SJSA1 (cell line): ENCODE data around the gene CACNB2. TPM values are rescaled to one million over a fixed set of nuclear protein-coding genes. Genes with fewer than 3 reads are reported as not detected.

Experiments
- DNase-seq, 2 experiments: peaks; one replicate each; pipeline ENCODE4 v3.0.0-alpha.2; 2015 to 2020; ENCODE audit warnings: low spot score in 2 of 2, low read depth in 1 of 2
- H3K27ac ChIP-seq: fragments of 250-450 bp; sonication (Bioruptor Pico); 2 replicates; pipeline ENCODE4 v1.5.1; 2020; ENCODE audit warnings: mild to moderate bottlenecking, moderate library complexity
- H3K27me3 ChIP-seq: fragments of 250-450 bp; sonication (Bioruptor Pico); replicated peaks from 2 replicates; pipeline ENCODE4 v1.5.1; 2020; ENCODE audit warnings: mild to moderate bottlenecking, moderate library complexity
- H3K36me3 ChIP-seq: fragments of 250-450 bp; sonication (Bioruptor Pico); 2 replicates; pipeline ENCODE4 v1.5.1; 2020; ENCODE audit warnings: mild to moderate bottlenecking
- H3K4me1 ChIP-seq: fragments of 250-450 bp; sonication (Bioruptor Pico); replicated peaks from 2 replicates; pipeline ENCODE4 v1.6.1; 2021; ENCODE audit warnings: mild to moderate bottlenecking
- H3K4me3 ChIP-seq: fragments of 250-450 bp; sonication (Bioruptor Pico); 2 replicates; pipeline ENCODE4 v1.5.1; 2020; ENCODE audit warnings: mild to moderate bottlenecking
- H3K9me3 ChIP-seq: fragments of 250-450 bp; sonication (Bioruptor Pico); replicated peaks from 2 replicates; pipeline ENCODE4 v1.5.1; 2020; ENCODE audit warnings: mild to moderate bottlenecking
- total RNA-seq: library from RNA; depleted of rRNA; stranded (reverse); fragments of >200 nt; shearing (Covaris generic); gene quantifications from 2 replicates; pipeline ENCODE4 v1.2.3, GENCODE V29; 2014

The CACNB2 gene
- total RNA-seq, 1 experiment from 2014 or later, result not detected

- no peaks in the 10 kb centered on the region for H3K27me3 ChIP-seq
- H3K4me3 ChIP-seq, result no peak overlapping the region
- no peaks in the 10 kb centered on the region for H3K9me3 ChIP-seq
- no peak overlapping the region for H3K27ac ChIP-seq
- no peaks in the 10 kb centered on the region for H3K4me1 ChIP-seq
- DNase-seq, result no peak
- no peaks in the 10 kb centered on the region for H3K36me3 ChIP-seq
Observed at GRCh38 chr10:18235477-18235876, 95.3 kb downstream of the CACNB2 start.

- Histone ChIP-seq H3K27ac (no peak overlapping the region), H3K9me3 (no peaks in the 10 kb centered on the region), H3K4me1 (no peaks in the 10 kb centered on the region), H3K4me3 (no peak overlapping the region), H3K27me3 (no peaks in the 10 kb centered on the region), H3K36me3 (no peaks in the 10 kb centered on the region)
- DNase-seq, result no peak
Observed at GRCh38 chr10:18236756-18237155, 96.5 kb downstream of the CACNB2 start.

GRCh38 chr10:18238870-18239485 is 98.8 kb downstream of the CACNB2 start:
- Histone ChIP-seq H3K4me3 (no peak overlapping the region), H3K9me3 (no peaks in the 10 kb centered on the region), H3K27me3 (no peaks in the 10 kb centered on the region), H3K27ac (no peak overlapping the region), H3K4me1 (no peaks in the 10 kb centered on the region), H3K36me3 (no peaks in the 10 kb centered on the region)
- DNase-seq, result no peak

GRCh38 chr10:18240185-18240882 is 100.1 kb downstream of the CACNB2 start:
- no peak for DNase-seq
- Histone ChIP-seq H3K4me1 (no peaks in the 10 kb centered on the region), H3K27ac (no peak overlapping the region), H3K4me3 (no peak overlapping the region), H3K36me3 (no peaks in the 10 kb centered on the region), H3K9me3 (no peaks in the 10 kb centered on the region), H3K27me3 (no peaks in the 10 kb centered on the region)

- Histone ChIP-seq H3K27ac (no peak overlapping the region), H3K4me3 (no peak overlapping the region)
- no peak for DNase-seq
Observed at GRCh38 chr10:18246967-18247366, 106.7 kb downstream of the CACNB2 start.

GRCh38 chr10:18252086-18252485 is 111.9 kb downstream of the CACNB2 start:
- Histone ChIP-seq H3K27me3 (no peaks in the 10 kb centered on the region), H3K9me3 (no peaks in the 10 kb centered on the region), H3K4me3 (no peak overlapping the region), H3K4me1 (no peaks in the 10 kb centered on the region), H3K36me3 (no peaks in the 10 kb centered on the region), H3K27ac (no peak overlapping the region)
- no peak for DNase-seq

More at GRCh38 chr10:18246967-18247366, 106.7 kb downstream of the CACNB2 start:
- Histone ChIP-seq H3K9me3 (no peaks in the 10 kb centered on the region), H3K36me3 (no peaks in the 10 kb centered on the region), H3K4me1 (no peaks in the 10 kb centered on the region), H3K27me3 (no peaks in the 10 kb centered on the region)

GRCh38 chr10:18254086-18254485 is 113.9 kb downstream of the CACNB2 start:
- Histone ChIP-seq H3K27ac (no peak overlapping the region), H3K36me3 (no peaks in the 10 kb centered on the region), H3K9me3 (no peaks in the 10 kb centered on the region), H3K4me3 (no peak overlapping the region), H3K27me3 (no peaks in the 10 kb centered on the region), H3K4me1 (no peaks in the 10 kb centered on the region)
- no peak for DNase-seq

GRCh38 chr10:18254692-18255091 is 114.5 kb downstream of the CACNB2 start:
- Histone ChIP-seq H3K4me1 (no peaks in the 10 kb centered on the region), H3K9me3 (no peaks in the 10 kb centered on the region), H3K4me3 (no peak overlapping the region), H3K27ac (no peak overlapping the region), H3K27me3 (no peaks in the 10 kb centered on the region), H3K36me3 (no peaks in the 10 kb centered on the region)
- no peak for DNase-seq

- H3K27me3 ChIP-seq, result no peaks in the 10 kb centered on the region
- H3K27ac ChIP-seq, result no peak overlapping the region
- no peak for DNase-seq
- no peaks in the 10 kb centered on the region for H3K9me3 ChIP-seq
- no peak overlapping the region for H3K4me3 ChIP-seq
- no peaks in the 10 kb centered on the region for H3K36me3 ChIP-seq
- no peaks in the 10 kb centered on the region for H3K4me1 ChIP-seq
Observed at GRCh38 chr10:18260310-18260922, 120.2 kb downstream of the CACNB2 start.

GRCh38 chr10:18261063-18261610 is 120.9 kb downstream of the CACNB2 start:
- Histone ChIP-seq H3K27ac (no peak overlapping the region), H3K27me3 (no peaks in the 10 kb centered on the region), H3K9me3 (no peaks in the 10 kb centered on the region), H3K4me1 (no peaks in the 10 kb centered on the region), H3K36me3 (no peaks in the 10 kb centered on the region), H3K4me3 (no peak overlapping the region)
- no peak for DNase-seq

GRCh38 chr10:18261768-18262231 is 121.6 kb downstream of the CACNB2 start:
- Histone ChIP-seq H3K4me1 (no peaks in the 10 kb centered on the region), H3K27ac (no peak overlapping the region), H3K4me3 (no peak overlapping the region), H3K36me3 (no peaks in the 10 kb centered on the region), H3K9me3 (no peaks in the 10 kb centered on the region), H3K27me3 (no peaks in the 10 kb centered on the region)
- DNase-seq, result no peak

GRCh38 chr10:18264466-18265050 is 124.3 kb downstream of the CACNB2 start:
- Histone ChIP-seq H3K4me3 (no peak overlapping the region), H3K4me1 (no peaks in the 10 kb centered on the region), H3K36me3 (no peaks in the 10 kb centered on the region), H3K9me3 (no peaks in the 10 kb centered on the region), H3K27ac (no peak overlapping the region), H3K27me3 (no peaks in the 10 kb centered on the region)
- DNase-seq, result no peak

GRCh38 chr10:18268005-18268404 is 127.8 kb downstream of the CACNB2 start:
- no peak overlapping the region for H3K27ac ChIP-seq
- no peak overlapping the region for H3K4me3 ChIP-seq
- no peak for DNase-seq
- H3K36me3 ChIP-seq, result no peaks in the 10 kb centered on the region
- no peaks in the 10 kb centered on the region for H3K4me1 ChIP-seq
- no peaks in the 10 kb centered on the region for H3K27me3 ChIP-seq
- no peaks in the 10 kb centered on the region for H3K9me3 ChIP-seq

- H3K36me3 ChIP-seq, result no peaks in the 10 kb centered on the region
- no peaks in the 10 kb centered on the region for H3K4me1 ChIP-seq
- H3K9me3 ChIP-seq, result no peaks in the 10 kb centered on the region
- no peak for DNase-seq
- H3K27me3 ChIP-seq, result no peaks in the 10 kb centered on the region
- no peak overlapping the region for H3K27ac ChIP-seq
- H3K4me3 ChIP-seq, result no peak overlapping the region
Observed at GRCh38 chr10:18271491-18271890, 131.3 kb downstream of the CACNB2 start.
